K562 (cell line): ENCODE results near the gene TENT4B. TPM values are rescaled to one million over a fixed set of nuclear protein-coding genes. Genes with fewer than 3 reads are reported as not detected.
A peak's percentile ranks its signal among the peaks of the same experiment; 100 is the strongest.

Experiments used
- ATF4 ChIP-seq: fragments of 450-650 bp; formaldehyde crosslinking; IDR thresholded peaks from 2 replicates; pipeline ENCODE4 v1.4.0; 2022; ENCODE audit warnings: mild to moderate bottlenecking, moderate library complexity
- BRD9 ChIP-seq: fragments of 450-650 bp; IDR thresholded peaks from 2 replicates; pipeline ENCODE4 v1.6.1; 2018; ENCODE audit warnings: low read depth; ENCODE audit not compliant: partially characterized antibody
- BRF2 ChIP-seq: IDR thresholded peaks from 3 replicates; pipeline ENCODE4 v1.6.1; 2011; ENCODE audit warnings: borderline replicate concordance, mild to moderate bottlenecking; ENCODE audit not compliant: insufficient read length, insufficient read depth
- GABPB2 ChIP-seq: fragments of 250-450 bp; sonication (Bioruptor Pico); conservative IDR thresholded peaks from 2 replicates; pipeline ENCODE4 v1.5.1; 2021; ENCODE audit warnings: mild to moderate bottlenecking
- ILK ChIP-seq: fragments of 450-650 bp; IDR thresholded peaks from 2 replicates; pipeline ENCODE4 v1.6.1; 2016; ENCODE audit warnings: missing genetic modification characterization, low read depth, mild to moderate bottlenecking, missing compliant biosample characterization, moderate library complexity, borderline replicate concordance
- KDM5B ChIP-seq: fragments of 200-600 bp; sonication (generic); IDR thresholded peaks from 2 replicates; pipeline ENCODE4 v1.6.1; 2012; ENCODE audit warnings: low read depth, mild to moderate bottlenecking, moderate library complexity, low read length, control low read depth, inconsistent platforms; ENCODE audit not compliant: insufficient replicate concordance
- MEIS2 ChIP-seq: fragments of 450-650 bp; IDR thresholded peaks from 2 replicates; pipeline ENCODE4 v1.6.1; 2014; ENCODE audit warnings: mild to moderate bottlenecking; ENCODE audit not compliant: partially characterized antibody
- NFRKB ChIP-seq: fragments of 450-650 bp; IDR thresholded peaks from 2 replicates; pipeline ENCODE4 v1.6.1; 2016; ENCODE audit warnings: low read depth
- NKRF ChIP-seq: fragments of 450-650 bp; IDR thresholded peaks from 2 replicates; pipeline ENCODE4 v1.6.1; 2016; ENCODE audit warnings: borderline replicate concordance
- NR2C2 ChIP-seq, 2 experiments: fragments of 200-800 bp in 1 of 2; sonication (Bioruptor generic) in 1 of 2; sonication (generic) in 1 of 2; formaldehyde crosslinking in 1 of 2; IDR thresholded peaks; 2 replicates each; pipeline versions ENCODE4 v1.6.1 to v1.8.0; 2016 to 2022; ENCODE audit warnings: mild to moderate bottlenecking in 1 of 2, missing compliant biosample characterization in 1 of 2, missing genetic modification characterization in 1 of 2, missing genetic modification reagents in 1 of 2
- NUFIP1 ChIP-seq: fragments of 450-650 bp; IDR thresholded peaks from 2 replicates; pipeline ENCODE4 v1.6.1; 2018; ENCODE audit not compliant: partially characterized antibody
- POLR2G ChIP-seq: fragments of 200-400 bp; formaldehyde crosslinking; IDR thresholded peaks from 2 replicates; pipeline ENCODE4 v1.6.1; 2017; ENCODE audit warnings: low read depth, mild to moderate bottlenecking, antibody characterized with exemption, low read length, moderate library complexity
- RFX5 ChIP-seq: IDR thresholded peaks from 2 replicates; pipeline ENCODE4 v1.6.1; 2011; ENCODE audit warnings: low read depth, mild to moderate bottlenecking, improper control_type of control experiment, low read length
- STAT5A ChIP-seq: IDR thresholded peaks from 2 replicates; pipeline ENCODE4 v1.6.1; 2012; ENCODE audit warnings: low read length, inconsistent platforms, borderline replicate concordance
- ZFPM2 ChIP-seq: fragments of 250-450 bp; sonication (Bioruptor Pico); IDR thresholded peaks from 2 replicates; pipeline ENCODE4 v1.5.1; 2022; ENCODE audit warnings: mild to moderate bottlenecking
- ZNF146 ChIP-seq: IDR thresholded peaks from one replicate; pipeline ENCODE4 v1.6.1; 2018; ENCODE audit warnings: missing compliant biosample characterization; ENCODE audit not compliant: unreplicated experiment
- ZNF830 ChIP-seq: fragments of 250-450 bp; sonication (Bioruptor Pico); IDR thresholded peaks from 2 replicates; pipeline ENCODE4 v1.5.0; 2021; ENCODE audit warnings: mild to moderate bottlenecking
- polyA plus RNA-seq, 8 experiments: library from polyadenylated mRNA; depleted of rRNA in 4 of 8; stranded (reverse) in 5 of 8; unstranded in 3 of 8; fragments of >200 nt; fragmentation: Nextera tagmentation in 2 of 8; fragmentation: Illumina TruSeq in 1 of 8; extraction: Ambion mirVana in 2 of 8; extraction: Trizol in 1 of 8; gene quantifications; 2 replicates each; pipeline versions ENCODE4 v1.2.1 to v1.2.3, GENCODE V29; 2011 to 2014; ENCODE audit warnings: inconsistent platforms in 1 of 8, missing spikeins in 1 of 8
- total RNA-seq, 7 experiments: library from RNA; depleted of rRNA in 6 of 7; stranded (reverse); fragments of >200 nt in 6 of 7; fragmentation: Illumina TruSeq in 2 of 7; extraction: Trizol in 2 of 7; gene quantifications; 2 replicates each; pipeline versions ENCODE4 v1.2.1 to v1.2.3, GENCODE V29; 2011 to 2021; ENCODE audit warnings: low replicate concordance in 1 of 7
- TF ChIP-seq, protein P1 (sequence below), 3 experiments: IDR thresholded peaks in 2 of 3; conservative IDR thresholded peaks in 1 of 3; 2 replicates each; pipeline ENCODE4 v1.5.1; 2011 to 2012; ENCODE audit warnings: low read length in 3 of 3, mild to moderate bottlenecking in 3 of 3, control low read depth in 2 of 3, improper control_type of control experiment in 1 of 3, inconsistent platforms in 1 of 3, low read depth in 1 of 3, mixed read lengths in 1 of 3, moderate library complexity in 1 of 3; ENCODE audit not compliant: insufficient read depth in 2 of 3
- TF ChIP-seq, protein P2 (sequence below): sonication (generic); formaldehyde crosslinking; IDR thresholded peaks from 2 replicates; pipeline ENCODE4 v1.8.0; 2022; ENCODE audit warnings: mild to moderate bottlenecking, missing genetic modification reagents, borderline replicate concordance

TENT4B gene
- total and polyA plus RNA-seq, 9 of the 15 experiments (the other 6 are each of a cell fraction or from before 2014, with no cell fraction given): 5.2 to 8.4 (median 7.0) TPM

- TF ChIP-seq ATF4 (no peak), POLR2G (0 out of 2 replicates have a peak, but pooled peaks have one; percentile 23), NKRF (no peak), ZNF830 (CRISPR knock-in tag) (no peak), NUFIP1 (no peak), GABPB2 (no peak), BRF2 (no peak), ILK (tag) (no peak), KDM5B (no peak), ZNF146 (CRISPR knock-in tag) (no peak), NFRKB (no peak), ZFPM2 (CRISPR knock-in tag) (no peak), NR2C2 (CRISPR knock-in tag; IDR thresholded peaks at IDR 0.05) (no peak), NR2C2 (tag; IDR thresholded peaks at IDR 0.05) (no peak), RFX5 (no peak), STAT5A (no peak), BRD9 (no peak), MEIS2 (no peak)
- TF ChIP-seq, protein P1, sequence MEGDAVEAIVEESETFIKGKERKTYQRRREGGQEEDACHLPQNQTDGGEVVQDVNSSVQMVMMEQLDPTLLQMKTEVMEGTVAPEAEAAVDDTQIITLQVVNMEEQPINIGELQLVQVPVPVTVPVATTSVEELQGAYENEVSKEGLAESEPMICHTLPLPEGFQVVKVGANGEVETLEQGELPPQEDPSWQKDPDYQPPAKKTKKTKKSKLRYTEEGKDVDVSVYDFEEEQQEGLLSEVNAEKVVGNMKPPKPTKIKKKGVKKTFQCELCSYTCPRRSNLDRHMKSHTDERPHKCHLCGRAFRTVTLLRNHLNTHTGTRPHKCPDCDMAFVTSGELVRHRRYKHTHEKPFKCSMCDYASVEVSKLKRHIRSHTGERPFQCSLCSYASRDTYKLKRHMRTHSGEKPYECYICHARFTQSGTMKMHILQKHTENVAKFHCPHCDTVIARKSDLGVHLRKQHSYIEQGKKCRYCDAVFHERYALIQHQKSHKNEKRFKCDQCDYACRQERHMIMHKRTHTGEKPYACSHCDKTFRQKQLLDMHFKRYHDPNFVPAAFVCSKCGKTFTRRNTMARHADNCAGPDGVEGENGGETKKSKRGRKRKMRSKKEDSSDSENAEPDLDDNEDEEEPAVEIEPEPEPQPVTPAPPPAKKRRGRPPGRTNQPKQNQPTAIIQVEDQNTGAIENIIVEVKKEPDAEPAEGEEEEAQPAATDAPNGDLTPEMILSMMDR (IDR thresholded peaks at IDR 0.05 in 2 of 3, conservative IDR thresholded peaks at IDR 0.05 in 1 of 3; ENCODE audit: insufficient read depth in 2 of 3, low read depth in 1 of 3, low read length in 3 of 3): no peak
- TF ChIP-seq, protein P2, sequence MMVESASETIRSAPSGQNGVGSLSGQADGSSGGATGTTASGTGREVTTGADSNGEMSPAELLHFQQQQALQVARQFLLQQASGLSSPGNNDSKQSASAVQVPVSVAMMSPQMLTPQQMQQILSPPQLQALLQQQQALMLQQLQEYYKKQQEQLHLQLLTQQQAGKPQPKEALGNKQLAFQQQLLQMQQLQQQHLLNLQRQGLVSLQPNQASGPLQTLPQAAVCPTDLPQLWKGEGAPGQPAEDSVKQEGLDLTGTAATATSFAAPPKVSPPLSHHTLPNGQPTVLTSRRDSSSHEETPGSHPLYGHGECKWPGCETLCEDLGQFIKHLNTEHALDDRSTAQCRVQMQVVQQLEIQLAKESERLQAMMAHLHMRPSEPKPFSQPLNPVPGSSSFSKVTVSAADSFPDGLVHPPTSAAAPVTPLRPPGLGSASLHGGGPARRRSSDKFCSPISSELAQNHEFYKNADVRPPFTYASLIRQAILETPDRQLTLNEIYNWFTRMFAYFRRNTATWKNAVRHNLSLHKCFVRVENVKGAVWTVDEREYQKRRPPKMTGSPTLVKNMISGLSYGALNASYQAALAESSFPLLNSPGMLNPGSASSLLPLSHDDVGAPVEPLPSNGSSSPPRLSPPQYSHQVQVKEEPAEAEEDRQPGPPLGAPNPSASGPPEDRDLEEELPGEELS (CRISPR knock-in tag): no peak
- TF ChIP-seq, all 486 proteins: peak for 7
Measured at GRCh38 chr16:50273888-50274325, 120.8 kb downstream of the TENT4B start (continued).
